Vagina (tissue), 2 donors: ENCODE data around the gene TMC7.

Experiments used
- CTCF ChIP-seq, 3 experiments: fragments of 450-650 bp in 2 of 3; fragments of 200-600 bp in 1 of 3; sonication (generic) in 1 of 3; IDR thresholded peaks; one replicate each; pipeline ENCODE4 v1.5.1; 2017 to 2019; ENCODE audit warnings: antibody characterized with exemption in 3 of 3, mild to moderate bottlenecking in 2 of 3, moderate library complexity in 2 of 3
- POLR2A ChIP-seq, 2 donors: fragments of 450-650 bp; IDR thresholded peaks; one replicate each; pipeline ENCODE4 v1.6.1; 2017; ENCODE audit warnings: antibody characterized with exemption in 2 of 2, mild to moderate bottlenecking in 2 of 2, moderate library complexity in 2 of 2
- POLR2AphosphoS5 ChIP-seq, 2 donors: sonication (generic); formaldehyde crosslinking; IDR thresholded peaks; one replicate each; pipeline ENCODE4 v1.9.0; 2017; ENCODE audit warnings: antibody characterized with exemption in 2 of 2, mild to moderate bottlenecking in 2 of 2, low read depth in 1 of 2; ENCODE audit not compliant: insufficient read depth in 1 of 2

GRCh38 chr16:19014461-19014860 lies 30.7 kb downstream of the TMC7 start:
- TF ChIP-seq POLR2A (IDR thresholded peaks at IDR 0.05) (no peak), CTCF (IDR thresholded peaks at IDR 0.05) (no peak), POLR2AphosphoS5 (IDR thresholded peaks at IDR 0.05; ENCODE audit: insufficient read depth in 1 of 2, low read depth in 1 of 2) (no peak)
